Activated T-helper 1 cell treated with anti-CD3 and anti-CD28 coated beads, Interleukin-2, amount 50 U/mL, for 16 hours (primary cell): Measurements from ENCODE around the gene MSLN.
"Not testable (repeated sequence)": the region's sequence is repeated elsewhere in the genome, so short reads cannot be mapped to it uniquely, and the experiment has no call there.

Experiments
- DNase-seq, 2 donors: peaks; one replicate each; pipeline ENCODE4 v3.0.0-alpha.2; 2020; ENCODE audit warnings: low read depth in 1 of 2, low spot score in 1 of 2

MSLN gene

GRCh38 chr16:734208-734980 lies 26.1 kb upstream of the MSLN start:
- DNase-seq = no peak

DNA sequence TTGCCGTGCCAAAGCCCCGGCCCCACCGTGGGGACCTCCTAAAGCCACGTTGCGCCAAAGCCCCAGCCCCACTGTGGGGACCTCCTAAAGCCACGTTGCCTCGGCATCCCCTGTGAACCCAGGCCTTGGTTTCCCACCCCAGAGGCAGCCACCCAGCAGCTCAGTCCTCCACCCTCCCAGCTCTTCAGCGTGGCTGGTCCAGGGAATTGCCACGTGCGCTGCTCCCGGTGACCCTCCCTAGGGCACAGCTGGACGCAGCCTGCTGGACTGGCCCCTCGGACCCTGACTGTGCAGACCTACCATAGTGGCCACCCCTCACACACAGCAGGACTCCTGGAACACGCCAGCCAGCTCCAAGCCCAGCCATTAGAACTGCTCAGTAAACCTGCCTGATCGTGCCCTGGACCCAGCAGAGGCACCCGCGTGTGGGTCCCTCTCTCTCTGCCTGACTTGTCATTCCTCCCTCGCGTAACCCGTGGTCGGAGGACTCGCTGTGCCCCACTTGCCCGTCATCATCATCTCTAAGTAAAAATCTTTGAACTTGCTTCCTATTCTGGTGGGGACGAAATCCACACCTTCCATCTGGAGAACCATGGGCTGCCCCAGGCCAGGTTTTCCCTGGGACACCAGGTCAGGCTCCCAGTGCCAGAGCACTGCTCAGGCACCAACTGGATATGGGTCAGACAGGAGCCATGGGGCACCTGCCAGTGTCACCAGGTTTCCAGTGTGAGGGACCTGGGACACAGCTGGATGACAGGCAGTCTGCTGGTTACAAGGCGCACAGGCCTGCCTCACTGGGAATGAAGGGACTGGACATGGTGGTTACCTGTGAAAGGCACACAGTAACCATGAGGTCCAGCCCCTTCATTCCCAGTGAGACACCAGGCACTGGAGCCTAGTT lies 25.3 kb upstream of the MSLN start:
- no peak for DNase-seq

- DNase-seq = no peak
Measured at GRCh38 chr16:735982-736453, 24.5 kb upstream of the MSLN start.

- DNase-seq = no peak
Measured at GRCh38 chr16:736936-737481, 23.5 kb upstream of the MSLN start.

GRCh38 chr16:739560-740458 lies 20.7 kb upstream of the MSLN start:
- DNase-seq = no peak

DNA sequence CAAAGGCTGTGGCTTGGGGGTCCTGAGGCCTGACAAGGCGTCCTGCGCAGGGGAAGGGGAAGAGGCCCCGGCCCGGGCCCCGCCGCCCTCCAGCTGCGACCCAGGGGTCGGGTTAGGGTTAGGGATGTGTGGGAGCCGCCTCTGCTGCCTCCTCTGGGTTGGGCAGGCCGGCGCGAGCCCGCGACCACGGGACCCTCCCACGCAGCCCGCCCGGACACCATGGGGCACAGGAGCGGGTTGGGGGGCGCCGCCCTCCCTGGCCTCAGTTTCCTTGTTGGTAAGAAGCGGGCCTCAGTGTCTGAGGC lies 20.1 kb upstream of the MSLN start:
- DNase-seq = no peak

DNA sequence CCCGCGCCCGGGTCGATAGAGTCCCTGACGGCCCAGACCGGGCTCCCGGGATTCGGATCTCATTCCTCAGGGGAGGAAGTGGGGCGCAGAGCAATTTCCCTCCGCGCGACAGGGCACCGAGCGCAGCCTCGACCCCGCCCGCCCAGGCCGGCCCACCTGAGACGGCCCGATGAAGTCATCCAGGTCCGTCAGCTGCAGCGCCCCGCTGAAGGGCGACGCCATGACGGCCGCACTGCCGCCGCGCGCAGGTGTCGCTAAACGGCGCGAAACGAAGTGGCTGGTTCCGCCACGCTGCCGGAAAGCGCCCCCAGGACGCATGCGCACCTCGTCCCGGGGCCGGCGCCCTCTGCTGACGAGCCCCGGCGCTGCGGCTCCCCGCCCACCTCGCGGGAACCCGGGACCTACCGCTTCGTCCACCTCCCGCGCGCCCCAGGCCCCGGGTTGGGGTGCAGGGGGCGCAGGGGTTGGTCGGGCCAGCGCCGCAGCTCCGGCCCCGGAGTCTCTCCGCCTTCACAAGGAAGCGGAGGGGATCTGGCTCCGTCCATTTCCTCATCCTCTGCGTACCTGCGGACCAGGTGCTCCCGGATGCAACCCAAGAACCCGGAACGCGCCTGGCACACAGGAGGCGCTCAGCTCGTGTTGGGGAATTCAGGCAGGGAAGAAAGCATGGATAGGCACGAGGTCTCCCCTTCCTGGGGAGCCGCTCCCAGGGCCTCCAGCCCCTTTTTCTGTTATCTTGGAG lies 19.6 kb upstream of the MSLN start, which contains the start of gene CIAO3:
TSS of gene CIAO3 (minus strand) at position 234 of the 742 bp plus-strand sequence. CDS start at position 222, 12 bp downstream.
- peak; percentile 89 to 90 for DNase-seq

DNA sequence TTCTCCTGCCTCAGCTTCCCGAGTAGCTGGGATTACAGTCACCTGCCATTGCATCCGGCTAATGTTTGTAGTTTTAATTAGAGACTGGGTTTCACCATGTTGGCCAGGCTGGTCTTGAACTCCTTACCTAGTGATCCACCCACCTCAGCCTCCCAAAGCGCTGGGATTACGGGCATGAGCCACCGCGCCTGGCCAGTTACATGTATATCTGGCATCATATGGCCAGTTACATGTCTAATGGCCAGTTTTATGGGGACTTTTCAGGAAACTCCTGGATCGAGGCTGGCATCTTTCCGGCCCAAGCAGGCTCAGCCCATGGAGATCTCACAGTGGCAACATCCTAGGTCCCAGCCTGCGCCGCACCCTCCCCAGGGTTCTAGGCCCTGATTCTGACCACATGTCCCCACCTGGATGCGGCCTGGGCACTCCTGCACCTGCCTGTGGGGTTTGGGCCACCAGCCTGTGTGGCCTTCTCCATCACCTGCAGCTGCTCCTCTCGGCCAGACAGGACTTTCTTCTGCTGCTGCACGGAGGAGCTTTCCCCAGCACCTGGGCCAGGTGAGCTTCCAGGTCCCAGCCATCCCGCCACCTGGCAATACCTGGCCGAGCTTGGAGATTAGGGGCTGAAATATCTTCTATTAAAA lies 18.4 kb upstream of the MSLN start:
- no peak for DNase-seq

- not testable (repeated sequence) for DNase-seq
Measured at GRCh38 chr16:742894-743293, 17.6 kb upstream of the MSLN start.

DNA sequence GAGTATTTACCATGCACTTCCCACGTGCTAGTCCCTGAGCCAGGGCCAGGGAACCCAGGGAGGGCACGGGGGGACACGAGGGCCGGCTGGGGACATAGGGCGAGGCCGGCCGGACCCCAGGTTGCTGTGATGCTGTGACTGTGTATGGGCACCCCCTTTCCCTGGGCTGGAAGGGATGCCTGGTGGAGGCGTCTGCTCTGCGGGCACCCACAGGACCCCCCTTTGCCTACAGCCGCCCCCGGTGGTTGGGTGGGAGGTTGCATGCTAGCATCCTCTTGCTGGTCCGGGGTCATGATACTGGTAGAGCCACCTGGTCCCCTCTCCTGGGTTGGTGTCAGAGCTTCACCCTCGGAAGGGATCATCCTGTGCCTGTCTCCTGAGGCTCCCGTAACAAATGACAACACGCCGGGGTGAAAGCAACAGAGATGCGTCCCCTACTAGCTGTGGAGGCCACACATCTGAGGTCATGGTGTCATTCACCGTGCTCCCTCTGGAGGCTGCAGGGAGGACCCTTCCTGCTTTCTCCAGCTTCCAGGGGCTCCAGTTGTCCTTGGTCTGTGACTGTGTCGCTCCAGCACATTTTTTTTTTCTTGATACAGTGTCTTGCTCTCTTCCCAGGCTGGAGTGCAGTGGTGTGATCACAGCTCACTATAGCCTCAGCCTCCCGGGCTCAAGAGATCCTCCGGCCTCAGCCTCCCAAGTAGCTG lies 16.6 kb upstream of the MSLN start:
- no peak for DNase-seq

DNA sequence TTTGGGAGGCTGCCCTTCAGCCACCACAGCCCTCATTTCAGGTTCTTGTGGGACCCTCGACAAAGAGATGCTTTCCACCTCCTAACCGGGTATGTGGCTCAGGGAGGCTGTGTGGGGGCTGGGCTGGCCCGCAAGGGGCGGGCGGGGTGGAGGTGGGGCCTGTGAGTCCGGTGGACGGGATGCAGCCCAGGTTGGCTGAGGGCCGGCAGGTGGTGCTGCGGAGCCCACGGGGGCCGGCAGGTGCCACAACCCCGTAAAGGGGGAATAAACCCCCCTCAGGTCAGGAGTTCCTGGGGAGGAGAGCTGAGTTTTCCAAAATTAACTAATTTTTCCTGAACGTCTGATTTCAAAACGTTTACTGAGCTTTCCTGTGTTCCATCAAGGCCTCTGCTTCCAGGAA lies 14.8 kb upstream of the MSLN start:
- no peak for DNase-seq

DNA sequence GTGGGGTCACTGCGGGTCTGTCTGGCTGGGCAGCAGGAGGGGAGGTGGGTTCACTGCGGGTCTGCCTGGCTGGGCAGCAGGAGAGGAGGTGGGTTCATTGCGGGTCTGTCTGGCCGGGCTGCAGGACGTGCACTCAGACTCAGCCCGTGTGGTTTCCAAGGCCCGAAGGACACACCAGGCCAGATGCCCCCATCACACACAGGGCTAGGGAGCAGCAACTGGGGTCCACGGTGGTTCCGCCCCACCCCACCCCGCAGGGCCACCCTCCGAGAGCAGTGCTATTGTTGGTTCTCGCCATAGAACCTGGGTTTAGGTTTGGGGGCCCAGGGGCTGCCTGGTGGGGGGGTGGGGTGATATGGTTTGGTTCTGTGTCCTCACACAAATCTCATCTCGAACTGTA lies 13.9 kb upstream of the MSLN start:
- DNase-seq = no peak

- DNase-seq = no peak
Measured at GRCh38 chr16:747978-748746, 12.4 kb upstream of the MSLN start.

- DNase-seq = no peak
Measured at GRCh38 chr16:749010-749409, 11.5 kb upstream of the MSLN start.

- DNase-seq = no peak
Measured at GRCh38 chr16:750485-750884, 10.0 kb upstream of the MSLN start.

DNA sequence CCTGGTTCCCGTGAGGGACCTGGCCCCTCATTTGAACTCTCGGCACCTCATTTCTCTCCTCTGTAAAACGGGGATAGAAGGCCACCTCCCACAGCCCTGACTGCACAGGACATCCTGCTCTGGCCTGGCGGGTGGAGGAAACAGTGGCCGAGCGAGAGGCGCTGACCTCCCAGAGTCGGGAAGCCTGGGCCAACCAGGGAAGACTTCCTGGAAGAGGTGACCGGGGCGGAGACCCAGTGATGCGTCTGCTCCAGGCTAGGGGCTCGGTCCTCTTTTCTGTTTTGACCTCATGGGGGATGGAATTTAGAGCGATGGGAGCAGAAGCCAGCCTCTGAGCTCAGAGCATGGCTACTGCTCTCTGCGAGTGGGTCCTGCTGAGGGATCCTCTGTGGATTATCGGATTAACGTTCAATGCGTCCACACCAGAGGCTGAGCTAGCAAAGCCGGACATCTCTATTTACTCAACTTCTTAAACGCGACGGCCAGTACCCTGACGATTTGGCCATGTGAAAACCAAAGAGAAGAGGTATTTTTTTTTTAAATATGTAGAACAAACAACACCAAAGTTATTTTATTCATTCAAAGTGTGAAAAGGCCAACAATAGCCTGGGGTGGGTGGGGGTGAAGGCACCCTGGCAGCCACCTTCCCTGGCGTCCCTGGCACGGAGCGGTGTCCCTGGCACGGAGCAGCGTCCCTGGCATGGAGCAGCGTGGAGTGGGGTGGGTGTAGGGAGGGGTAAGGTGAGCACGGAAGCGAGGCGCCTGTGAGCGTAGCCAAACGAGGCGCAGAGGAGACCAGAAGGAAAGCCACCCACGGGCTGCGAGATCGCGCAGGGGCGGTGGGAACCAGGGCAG lies 9.2 kb upstream of the MSLN start:
- no peak for DNase-seq

- no peak for DNase-seq
Measured at GRCh38 chr16:752007-752312, 8.6 kb upstream of the MSLN start.
